HG03520 (cell line): Measurements from ENCODE around the gene BCR.

Experiments
- ATAC-seq: cut with Tn5 transposase; IDR thresholded peaks from one replicate; pipeline ENCODE4 v1.9.1; 2021; ENCODE audit warnings: mild to moderate bottlenecking, moderate library complexity; ENCODE audit not compliant: unreplicated experiment

Gene BCR

GRCh38 chr22:23215294-23216241 is 35.3 kb downstream of the BCR start:
- ATAC-seq = no peak

GRCh38 chr22:23216461-23217170 is 36.3 kb downstream of the BCR start:
- ATAC-seq = no peak

GRCh38 chr22:23217171-23218052 is 37.1 kb downstream of the BCR start:
- no peak for ATAC-seq

DNA sequence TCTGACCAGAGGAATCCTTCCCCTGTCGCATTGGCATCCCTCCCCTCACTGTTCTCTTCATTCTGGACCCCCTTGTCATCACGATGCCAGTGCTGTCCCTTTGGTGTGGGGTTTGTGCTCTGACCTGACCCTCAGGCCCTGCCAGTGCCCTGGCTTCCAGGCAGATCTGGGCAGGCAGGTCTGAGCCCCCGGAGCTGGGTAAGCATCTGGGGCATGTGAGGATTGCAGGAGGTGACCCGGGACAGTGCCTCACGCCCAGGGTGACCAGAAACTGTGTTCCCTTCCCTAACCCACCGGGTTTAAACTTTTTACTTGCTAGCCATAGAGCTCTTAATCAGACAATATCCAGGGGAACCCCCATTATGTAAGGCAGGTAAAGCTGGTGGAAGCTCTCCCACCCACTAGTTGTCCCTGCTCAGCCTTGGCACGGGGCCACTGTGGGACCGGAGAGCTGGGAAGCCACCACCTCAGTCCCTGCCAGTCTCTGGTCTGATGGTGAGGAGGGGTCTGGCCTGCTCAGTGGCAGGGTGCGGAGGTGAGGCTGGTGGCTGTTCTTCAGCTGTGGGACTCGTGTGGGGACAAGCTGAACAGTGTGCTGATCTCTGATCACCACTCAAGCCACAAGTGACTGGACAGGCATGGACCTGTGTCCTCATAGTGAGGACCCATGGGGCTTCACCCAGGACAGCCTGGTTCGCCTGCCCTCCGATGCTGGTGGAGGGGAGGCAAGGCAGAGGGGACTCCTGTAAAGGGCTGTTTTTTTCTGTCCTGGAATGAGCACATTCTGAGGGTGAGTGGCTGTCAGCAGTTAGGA is 38.0 kb downstream of the BCR start:
- ATAC-seq = no peak

GRCh38 chr22:23218867-23219251 is 38.5 kb downstream of the BCR start:
- no peak for ATAC-seq

DNA sequence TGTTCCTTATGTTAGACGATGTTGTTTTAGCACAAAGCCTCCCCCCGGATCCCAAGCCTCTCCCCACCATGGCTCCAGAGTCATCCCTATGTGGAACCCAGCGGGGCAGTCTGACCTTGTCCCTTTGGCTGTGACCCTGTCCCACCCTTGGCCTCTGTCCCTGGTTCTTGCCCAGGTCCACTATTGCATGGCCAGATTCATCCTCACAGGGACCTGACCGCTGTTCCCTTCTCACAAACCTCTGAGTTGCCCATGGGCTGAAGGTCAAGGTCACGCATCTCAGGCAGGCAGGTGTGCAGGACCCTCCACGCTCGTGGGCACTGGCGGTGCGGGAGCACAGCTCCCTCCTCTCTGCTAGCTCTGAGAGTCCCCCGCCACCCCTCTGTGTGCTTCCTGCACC is 39.0 kb downstream of the BCR start:
- no peak for ATAC-seq

DNA sequence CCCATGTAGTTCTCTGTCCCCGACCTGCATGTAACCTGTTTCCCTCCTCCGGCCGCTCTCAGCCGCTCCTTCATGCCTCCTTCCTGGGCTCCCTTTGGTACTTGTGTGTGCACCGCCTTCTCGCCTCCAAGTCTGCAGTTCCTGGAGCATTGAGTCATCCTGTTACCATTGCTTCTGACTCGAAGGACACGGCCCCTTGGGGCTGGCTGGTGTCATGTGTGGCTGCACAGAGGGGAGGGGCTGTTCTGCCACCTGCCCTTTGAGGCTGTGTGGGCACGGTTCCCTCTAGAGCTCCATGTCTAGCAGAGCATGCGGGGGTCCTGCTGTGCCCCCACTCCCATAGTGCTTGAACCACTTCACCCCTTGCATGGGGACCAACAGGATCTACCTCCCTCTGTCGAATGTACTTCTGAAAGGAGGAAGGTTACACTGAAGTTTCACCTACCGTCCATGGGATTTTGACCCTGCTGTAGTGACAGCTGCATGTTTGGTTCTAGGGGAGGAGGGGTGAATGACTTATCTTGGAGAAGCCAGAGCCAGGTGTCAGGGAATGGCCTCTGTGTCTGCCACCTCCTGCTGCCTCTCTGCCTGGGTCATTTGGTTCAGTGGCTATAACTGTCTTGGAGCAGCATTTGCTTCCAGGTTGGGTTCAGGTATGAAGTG is 39.6 kb downstream of the BCR start:
- ATAC-seq = no peak

DNA sequence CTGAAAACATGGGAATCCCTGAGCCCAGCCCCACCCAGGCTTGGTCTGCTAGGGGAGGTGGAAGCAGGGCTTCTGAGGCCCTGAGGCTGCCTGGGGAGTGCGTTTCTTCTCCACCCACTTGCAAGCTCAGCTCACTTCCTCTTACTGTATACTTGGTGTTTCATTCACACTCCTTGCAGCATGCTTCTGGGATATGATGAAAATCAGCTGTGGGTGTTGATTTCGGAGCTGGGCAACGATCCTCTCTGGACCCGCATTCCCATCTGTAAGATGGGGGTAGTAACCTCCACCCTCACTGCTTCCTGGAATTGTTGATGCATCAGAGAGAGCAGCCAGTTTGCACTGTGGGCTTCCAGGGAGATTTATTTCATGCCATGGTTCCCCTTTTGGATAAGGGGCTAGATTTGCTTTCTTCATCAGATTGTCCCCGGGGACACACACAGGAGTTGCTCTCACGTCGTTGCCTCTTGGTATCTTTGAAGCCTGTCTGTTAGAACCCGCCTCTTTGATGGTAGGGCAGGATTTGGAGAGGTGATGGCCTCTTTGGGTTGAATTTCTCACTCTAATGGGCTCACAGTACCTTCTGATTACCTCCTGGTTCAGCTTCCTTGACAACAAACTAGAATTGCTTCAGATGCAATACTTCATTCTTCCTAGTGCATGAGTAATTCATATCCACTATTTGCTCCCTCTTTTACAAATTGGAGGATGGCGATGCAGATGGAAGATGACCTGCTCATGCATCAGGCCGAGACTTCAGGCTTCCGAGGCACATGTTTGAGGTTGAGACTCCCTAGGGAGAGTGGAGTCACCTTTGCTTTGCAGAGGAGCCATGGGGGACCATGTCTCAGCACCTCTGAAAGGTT is 40.4 kb downstream of the BCR start:
- ATAC-seq = no peak

- ATAC-seq = no peak
Measured at GRCh38 chr22:23221351-23221804, 41.1 kb downstream of the BCR start.

- ATAC-seq = no peak
Measured at GRCh38 chr22:23222033-23222792, 41.9 kb downstream of the BCR start.

DNA sequence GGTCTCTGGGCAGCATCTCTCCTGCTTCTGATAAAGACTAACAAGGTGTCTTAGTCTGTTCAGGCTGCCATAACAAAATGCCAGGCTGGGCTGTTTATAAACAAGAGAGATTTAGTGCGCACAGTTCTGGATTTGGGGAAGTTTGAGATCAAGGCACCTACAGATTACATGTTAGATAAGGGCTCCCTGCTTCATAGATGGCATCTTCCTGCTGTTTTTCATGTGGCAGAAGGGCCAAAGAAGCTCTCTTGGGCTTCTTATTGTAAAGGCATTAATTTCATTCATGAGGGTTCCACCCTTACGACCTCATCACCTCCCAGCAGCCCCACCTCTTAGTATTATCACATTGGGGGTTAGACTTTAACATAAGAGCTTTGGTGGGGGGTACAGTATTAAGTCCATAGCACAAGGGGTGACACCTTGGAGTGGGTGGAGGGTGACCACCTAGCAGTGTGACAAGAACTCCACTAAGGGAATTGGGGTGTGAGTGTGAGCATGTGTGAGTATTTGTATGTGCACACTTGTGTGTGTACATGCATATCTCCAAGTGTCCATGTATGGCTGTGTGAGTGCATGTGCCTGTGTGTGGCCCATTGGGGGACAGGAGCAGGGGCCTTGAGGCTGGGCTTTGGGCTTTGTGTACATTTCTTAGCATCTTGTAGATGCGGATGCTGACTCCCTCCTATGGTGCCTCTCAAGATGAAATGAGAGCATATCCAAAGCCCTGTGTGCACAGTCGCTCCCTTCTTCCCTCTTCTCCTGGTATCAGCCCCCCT is 42.7 kb downstream of the BCR start:
- no peak for ATAC-seq

DNA sequence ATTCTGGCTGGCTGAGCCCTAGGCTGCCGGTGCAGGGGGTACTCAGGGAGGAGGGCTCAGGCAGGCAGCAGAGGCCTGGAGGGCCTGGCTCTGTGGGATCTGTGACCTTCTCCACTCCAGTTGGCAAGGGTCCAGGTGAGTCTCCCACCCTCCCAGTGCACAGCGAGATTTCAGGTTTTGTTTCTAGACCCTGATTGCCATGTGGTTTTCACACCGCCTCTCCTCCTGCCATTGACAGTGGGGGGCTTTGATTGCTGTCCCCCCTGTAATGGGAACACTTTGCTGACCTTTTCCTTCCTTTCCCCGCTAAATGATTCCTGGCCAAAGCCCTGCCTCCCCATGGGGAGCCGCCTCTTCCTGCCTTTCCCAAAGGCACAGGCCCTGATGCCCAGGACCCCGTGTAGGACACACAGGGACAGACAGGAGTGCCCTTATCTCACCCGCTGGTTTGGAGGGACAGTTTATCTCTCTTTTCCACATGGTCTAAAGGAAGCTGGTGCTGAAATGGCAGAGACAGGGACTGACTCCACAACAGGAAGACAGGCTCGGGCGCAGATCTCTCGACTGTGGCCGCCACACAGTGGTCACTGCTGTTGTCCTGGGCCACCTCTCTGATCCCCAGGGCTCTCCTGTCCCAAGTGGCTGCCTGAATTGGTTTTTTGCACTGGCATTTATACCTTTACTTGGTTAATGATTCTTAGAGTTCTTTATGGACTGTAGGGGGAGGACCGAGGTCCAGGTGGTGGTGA is 43.4 kb downstream of the BCR start:
- no peak for ATAC-seq

GRCh38 chr22:23224846-23225245 is 44.5 kb downstream of the BCR start:
- ATAC-seq = no peak

DNA sequence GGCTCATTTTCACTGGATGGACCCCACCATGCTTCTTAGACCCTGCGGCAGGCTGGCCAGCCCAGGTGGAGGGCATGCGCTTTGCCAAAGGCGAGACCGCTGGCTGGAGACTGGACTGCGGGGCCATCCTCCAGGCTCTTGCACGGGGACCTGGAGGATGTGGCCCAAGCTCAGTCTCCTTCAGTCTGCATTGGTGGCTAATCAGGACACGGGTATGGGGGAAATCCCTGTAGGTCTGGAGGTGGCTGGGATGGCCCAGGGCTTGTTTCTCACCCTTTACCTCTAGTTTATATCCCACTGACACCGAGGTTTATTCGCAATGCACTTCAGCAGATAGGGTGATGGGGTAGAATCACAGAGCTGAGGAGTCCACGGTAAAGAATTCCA is 45.0 kb downstream of the BCR start:
- ATAC-seq = no peak

DNA sequence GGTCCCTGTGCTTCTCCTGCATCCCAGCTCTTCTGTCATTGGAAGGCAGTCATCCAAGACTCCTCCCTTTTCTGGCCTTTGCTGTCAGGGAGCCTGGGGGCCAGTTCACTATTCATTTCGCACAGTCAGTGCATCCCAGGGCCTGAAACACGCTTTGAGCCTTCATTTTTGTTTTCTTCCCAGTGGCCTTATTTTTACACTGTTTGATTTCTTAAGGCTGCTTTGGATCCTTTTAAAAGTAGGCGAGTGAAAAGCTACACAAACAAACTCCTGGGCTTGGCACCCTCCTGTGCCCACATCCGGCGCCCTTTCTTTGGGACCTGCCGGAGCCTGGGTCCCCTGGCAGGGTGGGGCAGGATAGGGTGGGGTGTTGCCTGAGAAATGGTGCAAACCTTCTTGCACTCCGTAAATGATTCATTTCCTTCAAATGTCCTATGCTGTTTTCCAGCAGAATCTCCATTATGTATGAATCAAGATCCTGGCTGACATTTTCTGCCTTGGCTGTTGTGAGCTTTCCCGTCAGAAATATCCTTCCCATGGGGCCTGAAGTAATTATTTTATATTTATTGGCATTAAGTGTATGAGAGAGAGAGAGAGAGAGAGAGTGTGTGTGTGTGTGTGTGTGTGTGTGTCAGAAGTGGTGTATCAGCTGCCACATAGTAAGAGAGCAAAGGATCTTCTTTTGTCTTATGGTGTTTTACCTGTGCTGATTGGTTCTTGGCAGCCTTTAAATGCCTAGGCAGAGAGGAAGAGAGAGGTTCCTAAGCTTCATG is 45.6 kb downstream of the BCR start:
- ATAC-seq = no peak

DNA sequence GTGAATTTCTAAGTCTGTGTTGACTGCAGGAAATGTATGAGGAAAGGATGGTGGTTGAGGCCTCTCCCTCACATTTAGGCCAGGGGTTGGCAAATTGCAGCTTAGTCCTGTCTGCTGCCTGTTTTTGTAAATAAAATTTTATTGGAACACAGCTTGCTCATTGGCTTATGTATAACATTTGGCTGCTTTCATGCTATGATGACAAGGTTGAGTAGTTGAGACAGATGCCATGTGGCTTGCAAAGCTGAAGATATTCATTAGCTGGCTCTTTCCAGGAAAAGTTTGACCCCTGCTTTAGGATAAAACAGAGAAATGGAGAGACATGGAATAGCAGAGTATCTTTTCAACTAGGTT is 46.2 kb downstream of the BCR start:
- no peak for ATAC-seq
